ENCODE data around the gene SCUBE1.

Gene SCUBE1

GRCh38 chr22:43310798-43311197, 32.4 kb downstream of the SCUBE1 start:
- Histone ChIP-seq H3F3A (ENCODE audit: low read depth) (no peaks in the 10 kb centered on the region), H3K79me2 (ENCODE audit: insufficient read depth, low read length) (no peaks in the 10 kb centered on the region), H3K9ac (ENCODE audit: low read depth, low read length, poor library complexity, severe bottlenecking) (no peak overlapping the region), H3K9me2 (replicated peaks; ENCODE audit: low read depth, low read length) (no peaks in the 10 kb centered on the region), H3K4me1 (ENCODE audit: insufficient read depth, low read length, poor library complexity, severe bottlenecking) (no peaks in the 10 kb centered on the region), H2AFZ (ENCODE audit: low read length) (no peak overlapping the region), H3K36me3 (ENCODE audit: insufficient read depth, low read length) (no peaks in the 10 kb centered on the region), H3K27me3 (ENCODE audit: insufficient read depth, low read length, poor library complexity, severe bottlenecking) (no peaks in the 10 kb centered on the region), H4K20me1 (ENCODE audit: insufficient read depth, low read length, poor library complexity, severe bottlenecking) (no peaks in the 10 kb centered on the region), H3K4me3 (ENCODE audit: low read length, poor library complexity, severe bottlenecking) (no peak overlapping the region), H3K4me2 (ENCODE audit: low read depth, low read length, poor library complexity, severe bottlenecking) (no peak overlapping the region), H3K9me3 (ENCODE audit: insufficient read depth, low read depth, low read length) (no peaks in the 10 kb centered on the region)
- TF ChIP-seq CTCF (conservative IDR thresholded peaks at IDR 0.05; ENCODE audit: low read length) (no peak), EZH2phosphoT487 (IDR thresholded peaks at IDR 0.05; ENCODE audit: borderline replicate concordance) (no peak)

DNA sequence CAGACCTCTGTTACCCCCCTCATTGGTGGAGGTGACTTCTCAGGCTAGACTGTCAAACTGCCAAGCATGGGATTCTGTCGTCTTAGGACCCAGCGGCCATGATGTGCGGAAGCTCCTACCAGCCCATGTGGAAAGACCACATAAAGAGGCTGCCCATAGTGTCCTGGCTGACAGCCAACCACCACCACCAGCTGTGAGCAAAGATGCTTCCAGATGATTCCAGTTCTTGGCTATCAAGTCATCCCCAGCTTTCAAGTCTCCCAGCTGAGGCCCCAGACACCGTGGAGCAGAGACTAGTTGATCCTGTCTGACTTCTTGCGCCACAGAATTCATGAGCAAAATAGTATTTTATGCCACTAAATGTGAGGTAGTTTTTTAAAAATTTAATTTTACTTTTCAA, 32.9 kb downstream of the SCUBE1 start:
- Histone ChIP-seq H3K4me1 (ENCODE audit: insufficient read depth, low read length, poor library complexity, severe bottlenecking) (no peaks in the 10 kb centered on the region), H3K9ac (ENCODE audit: low read depth, low read length, poor library complexity, severe bottlenecking) (no peak overlapping the region), H2AFZ (ENCODE audit: low read length) (no peak overlapping the region), H3K9me2 (replicated peaks; ENCODE audit: low read depth, low read length) (no peaks in the 10 kb centered on the region), H3K9me3 (ENCODE audit: insufficient read depth, low read depth, low read length) (no peaks in the 10 kb centered on the region), H3K27me3 (ENCODE audit: insufficient read depth, low read length, poor library complexity, severe bottlenecking) (no peaks in the 10 kb centered on the region), H3K4me2 (ENCODE audit: low read depth, low read length, poor library complexity, severe bottlenecking) (no peak overlapping the region), H3K36me3 (ENCODE audit: insufficient read depth, low read length) (no peaks in the 10 kb centered on the region), H3K79me2 (ENCODE audit: insufficient read depth, low read length) (no peaks in the 10 kb centered on the region), H3F3A (ENCODE audit: low read depth) (no peaks in the 10 kb centered on the region), H4K20me1 (ENCODE audit: insufficient read depth, low read length, poor library complexity, severe bottlenecking) (no peaks in the 10 kb centered on the region), H3K4me3 (ENCODE audit: low read length, poor library complexity, severe bottlenecking) (no peak overlapping the region)
- no peak for TF ChIP-seq EZH2phosphoT487 (IDR thresholded peaks at IDR 0.05; ENCODE audit: borderline replicate concordance)
- no peak for TF ChIP-seq CTCF (conservative IDR thresholded peaks at IDR 0.05; ENCODE audit: low read length)

GRCh38 chr22:43308836-43309235, 34.3 kb downstream of the SCUBE1 start:
- Histone ChIP-seq H3K4me2 (ENCODE audit: low read depth, low read length, poor library complexity, severe bottlenecking) (no peak overlapping the region), H3K9me2 (replicated peaks; ENCODE audit: low read depth, low read length) (no peaks in the 10 kb centered on the region), H3K4me1 (ENCODE audit: insufficient read depth, low read length, poor library complexity, severe bottlenecking) (no peaks in the 10 kb centered on the region), H3K79me2 (ENCODE audit: insufficient read depth, low read length) (no peaks in the 10 kb centered on the region), H3K4me3 (ENCODE audit: low read length, poor library complexity, severe bottlenecking) (no peak overlapping the region), H3K27me3 (ENCODE audit: insufficient read depth, low read length, poor library complexity, severe bottlenecking) (no peaks in the 10 kb centered on the region), H3F3A (ENCODE audit: low read depth) (no peaks in the 10 kb centered on the region), H3K36me3 (ENCODE audit: insufficient read depth, low read length) (no peaks in the 10 kb centered on the region), H3K9me3 (ENCODE audit: insufficient read depth, low read depth, low read length) (no peaks in the 10 kb centered on the region), H2AFZ (ENCODE audit: low read length) (no peak overlapping the region), H3K9ac (ENCODE audit: low read depth, low read length, poor library complexity, severe bottlenecking) (no peak overlapping the region), H4K20me1 (ENCODE audit: insufficient read depth, low read length, poor library complexity, severe bottlenecking) (no peaks in the 10 kb centered on the region)
- TF ChIP-seq EZH2phosphoT487 (IDR thresholded peaks at IDR 0.05; ENCODE audit: borderline replicate concordance) = no peak
- TF ChIP-seq CTCF (conservative IDR thresholded peaks at IDR 0.05; ENCODE audit: low read length) = no peak

Measured in Loucy (cell line).